Hindlimb muscle (tissue), 1 donor: ENCODE results near the gene CHD9NB. TPM values are rescaled to one million over a fixed set of nuclear protein-coding genes. Genes with fewer than 3 reads are reported as not detected.
"Not testable (repeated sequence)": the region's sequence is repeated elsewhere in the genome, so short reads cannot be mapped to it uniquely, and the experiment has no call there.

Experiments used
- DNase-seq: peaks from one replicate; pipeline ENCODE4 v3.0.0-alpha.2; 2013
- polyA plus RNA-seq: library from polyadenylated mRNA; unstranded; fragments of 120-200 nt; gene quantifications from one replicate; pipeline ENCODE4 v1.2.1, GENCODE V29; 2013; ENCODE audit not compliant: insufficient read length

CHD9NB gene
- polyA plus RNA-seq, 1 donor, result 1.6 TPM

DNA sequence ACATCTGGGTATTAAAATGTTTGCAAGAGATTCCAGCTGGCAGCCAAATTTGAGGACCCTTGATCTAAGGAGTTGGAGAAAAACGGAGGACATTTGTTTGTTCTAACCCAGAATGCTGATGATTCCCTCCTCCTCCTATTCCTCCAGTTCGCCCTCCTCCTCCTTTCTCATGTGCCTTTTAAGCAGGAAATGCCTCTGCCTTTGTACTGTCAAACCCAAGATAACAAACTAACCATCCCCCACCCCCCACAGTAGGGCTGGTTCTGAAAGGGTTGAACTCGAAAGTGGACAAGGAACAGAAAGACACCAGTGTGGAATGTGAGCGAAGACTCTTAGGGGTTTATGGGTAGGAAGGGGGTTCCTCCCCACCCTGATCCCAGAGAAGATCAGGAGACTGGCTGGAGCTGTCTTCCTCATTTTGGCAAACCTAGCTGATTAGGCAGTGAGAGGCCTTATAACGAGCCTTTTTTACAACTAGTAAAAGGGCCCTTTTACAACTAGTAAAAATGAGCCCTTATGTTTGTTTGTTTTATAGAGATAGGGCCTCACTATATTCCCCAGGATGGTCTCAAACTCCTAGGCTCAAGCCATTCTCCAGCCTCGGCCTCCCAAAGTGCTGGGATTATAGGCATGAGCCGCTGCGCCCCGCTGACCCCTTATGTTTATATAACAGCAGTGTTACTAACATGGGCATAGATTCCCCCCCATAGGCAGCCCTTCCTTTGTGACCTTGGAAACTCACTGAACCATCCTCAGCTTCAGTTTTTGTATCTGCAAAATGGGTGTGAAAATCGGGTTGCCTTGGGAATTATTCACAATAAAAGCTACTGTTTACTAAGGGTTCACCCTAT, 3.1 kb upstream of the CHD9NB start:
- peak; percentile 65 for DNase-seq

DNA sequence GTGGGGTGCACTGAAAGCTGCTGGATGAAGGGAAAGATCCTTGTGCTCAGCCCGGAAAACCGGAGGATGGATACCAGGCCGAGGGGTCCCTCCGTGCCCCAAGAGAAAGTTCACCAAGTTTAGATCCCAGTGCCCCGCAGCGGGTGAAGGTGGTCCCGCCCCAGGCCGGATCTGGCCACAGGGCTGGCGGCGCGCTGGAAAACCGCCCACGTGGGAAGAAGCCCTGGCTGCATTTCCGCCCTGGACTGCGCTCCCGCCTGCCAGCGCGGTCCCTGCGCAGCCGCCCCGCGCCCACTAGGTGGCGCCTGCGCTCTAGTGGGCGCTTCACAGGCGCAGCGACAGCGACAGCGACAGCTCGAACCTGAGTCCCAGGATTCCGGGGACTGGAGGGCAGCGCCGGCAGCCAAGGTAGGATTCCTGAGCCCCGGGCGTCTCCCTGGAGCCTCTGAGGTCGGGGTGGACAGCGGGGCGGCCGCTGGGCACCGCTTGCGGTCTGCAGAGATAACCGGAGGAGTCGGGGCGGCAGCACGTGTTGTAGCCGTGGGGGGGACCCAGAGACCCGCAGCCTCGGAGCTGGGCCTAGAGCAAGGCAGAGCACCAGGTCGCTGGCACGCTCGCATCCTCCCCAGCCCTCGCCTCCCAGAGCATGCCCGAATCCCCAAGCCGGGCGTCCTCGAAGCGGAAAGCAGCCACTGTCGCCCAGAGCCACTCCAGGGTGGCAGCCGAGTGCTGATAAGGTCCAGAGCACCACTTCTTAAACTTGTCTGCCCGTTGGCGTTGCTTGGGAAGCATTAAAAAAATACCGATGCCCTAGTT, 2.2 kb upstream of the CHD9NB start, which contains the start of gene CHD9:
TSS of gene CHD9 (plus strand) at position 322 of the 816 bp plus-strand sequence. CDS start 101,099 bp downstream, outside the sequence.
- DNase-seq, result peak; percentile 94

- peak; percentile 75 for DNase-seq
These were observed 1.4 kb upstream of the CHD9NB start for GRCh38 chr16:53053967-53054669.

DNA sequence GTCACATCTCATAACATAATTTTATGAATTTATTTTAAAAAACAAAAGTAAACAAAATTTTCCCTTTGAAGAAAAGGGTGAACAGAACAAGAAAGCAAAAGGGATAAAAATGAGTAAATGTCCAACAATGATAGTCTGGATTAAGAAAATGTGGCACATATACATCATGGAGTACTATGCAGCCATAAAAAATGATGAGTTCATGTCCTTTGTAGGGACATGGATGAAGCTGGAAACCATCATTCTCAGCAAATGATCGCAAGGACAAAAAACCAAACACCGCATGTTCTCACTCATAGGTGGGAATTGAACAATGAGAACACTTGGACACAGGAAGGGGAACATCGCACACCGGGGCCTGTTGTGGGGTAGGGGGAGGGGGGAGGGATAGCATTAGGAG, 1.4 kb downstream of the CHD9NB start:
- DNase-seq, result not testable (repeated sequence)

GRCh38 chr16:53048139-53048915, 4.4 kb downstream of the CHD9NB start:
- DNase-seq, result no peak

- not testable (repeated sequence) for DNase-seq
These were observed 5.2 kb downstream of the CHD9NB start for GRCh38 chr16:53047515-53047914.

- no peak for DNase-seq
These were observed 7.1 kb downstream of the CHD9NB start for GRCh38 chr16:53045341-53046220.

- no peak for DNase-seq
These were observed 8.6 kb downstream of the CHD9NB start for GRCh38 chr16:53043986-53044601.

GRCh38 chr16:53043428-53043831, 9.3 kb downstream of the CHD9NB start:
- DNase-seq, result peak; percentile 51

GRCh38 chr16:53042235-53042701, 10.4 kb downstream of the CHD9NB start:
- DNase-seq, result no peak

DNA sequence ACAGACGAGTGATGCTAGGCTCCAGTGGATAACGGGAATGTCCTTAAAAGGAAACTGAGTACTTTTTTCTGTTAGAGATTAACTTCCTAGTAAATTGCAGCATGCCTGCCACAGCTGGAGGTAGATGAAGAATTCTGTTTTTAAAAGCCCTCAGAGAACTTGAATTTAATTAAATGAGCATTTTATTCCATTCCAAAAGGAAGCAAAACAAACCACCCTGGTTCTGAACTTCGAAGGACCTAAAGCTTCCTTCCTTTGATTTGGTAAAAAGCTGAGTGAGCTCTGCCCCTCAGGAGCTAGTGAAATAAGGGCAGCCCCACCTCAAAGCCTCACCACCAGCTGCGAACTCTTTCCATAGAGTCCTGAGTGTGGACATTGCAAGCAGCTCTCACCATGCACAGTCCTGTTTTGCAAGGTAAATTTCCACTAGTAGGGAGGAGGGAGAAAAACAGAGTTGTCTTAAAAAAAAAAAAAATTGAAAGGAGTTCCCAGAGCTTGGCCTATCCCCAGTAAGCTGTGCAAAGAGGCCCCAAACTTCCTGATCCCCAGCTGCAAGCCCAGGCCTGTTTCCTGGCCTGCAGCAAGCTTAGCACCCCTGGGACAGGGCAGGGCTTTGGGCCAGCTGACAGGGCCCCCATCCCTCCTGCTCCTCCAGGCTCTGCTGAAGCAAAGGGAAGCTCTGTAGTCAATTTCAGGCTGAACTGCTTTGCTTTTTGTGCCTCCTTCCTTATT, 11.2 kb downstream of the CHD9NB start:
- DNase-seq, result peak; percentile 92

DNA sequence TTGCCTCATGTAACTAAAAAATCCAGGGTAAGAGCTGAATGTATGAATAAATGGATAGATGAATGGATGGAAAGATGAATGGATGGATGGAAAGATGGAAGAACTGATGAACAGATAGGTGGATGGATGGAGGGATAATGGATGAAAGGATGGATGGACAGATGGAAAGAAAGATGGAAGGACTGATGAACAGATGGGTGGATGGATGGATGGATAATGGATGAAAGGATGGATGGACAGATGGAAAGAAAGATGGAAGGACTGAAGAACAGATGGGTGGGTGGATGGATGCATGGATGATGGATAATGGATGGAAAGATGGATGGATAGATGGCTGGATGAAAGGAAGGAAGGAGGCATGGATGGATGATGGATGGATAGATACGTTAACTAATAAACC, 11.9 kb downstream of the CHD9NB start:
- no peak for DNase-seq

DNA sequence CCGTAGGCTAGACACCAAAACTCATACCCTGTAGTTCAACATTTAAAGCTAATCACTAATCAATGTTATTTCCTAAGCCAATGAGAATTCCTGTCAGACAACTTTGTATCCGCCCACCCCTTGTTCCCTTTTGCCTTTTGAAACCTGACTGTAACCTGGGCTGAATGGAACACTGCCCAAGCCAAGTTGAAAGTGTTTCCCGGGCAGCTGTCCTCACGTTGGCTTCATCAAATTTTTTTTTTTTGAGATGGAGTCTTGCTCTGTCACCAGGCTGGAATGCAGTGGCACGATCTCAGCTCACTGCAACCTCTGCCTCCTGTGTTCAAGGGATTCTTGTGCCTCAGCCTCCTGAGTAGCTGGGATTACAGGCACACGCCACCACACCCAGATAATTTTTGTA, 16.0 kb downstream of the CHD9NB start:
- DNase-seq, result not testable (repeated sequence)

GRCh38 chr16:53036066-53036465, 16.6 kb downstream of the CHD9NB start:
- no peak for DNase-seq

GRCh38 chr16:53035176-53035942, 17.3 kb downstream of the CHD9NB start:
- no peak for DNase-seq

- no peak for DNase-seq
These were observed 18.4 kb downstream of the CHD9NB start for GRCh38 chr16:53034306-53034705.

- DNase-seq, result no peak
These were observed 21.3 kb downstream of the CHD9NB start for GRCh38 chr16:53031323-53031942.

GRCh38 chr16:53029971-53030370, 22.7 kb downstream of the CHD9NB start:
- no peak for DNase-seq
